Measurements from ENCODE around the gene KLHL30. TPM values are rescaled to one million over a fixed set of nuclear protein-coding genes. Genes with fewer than 3 reads are reported as not detected.

Gene KLHL30, protein sequence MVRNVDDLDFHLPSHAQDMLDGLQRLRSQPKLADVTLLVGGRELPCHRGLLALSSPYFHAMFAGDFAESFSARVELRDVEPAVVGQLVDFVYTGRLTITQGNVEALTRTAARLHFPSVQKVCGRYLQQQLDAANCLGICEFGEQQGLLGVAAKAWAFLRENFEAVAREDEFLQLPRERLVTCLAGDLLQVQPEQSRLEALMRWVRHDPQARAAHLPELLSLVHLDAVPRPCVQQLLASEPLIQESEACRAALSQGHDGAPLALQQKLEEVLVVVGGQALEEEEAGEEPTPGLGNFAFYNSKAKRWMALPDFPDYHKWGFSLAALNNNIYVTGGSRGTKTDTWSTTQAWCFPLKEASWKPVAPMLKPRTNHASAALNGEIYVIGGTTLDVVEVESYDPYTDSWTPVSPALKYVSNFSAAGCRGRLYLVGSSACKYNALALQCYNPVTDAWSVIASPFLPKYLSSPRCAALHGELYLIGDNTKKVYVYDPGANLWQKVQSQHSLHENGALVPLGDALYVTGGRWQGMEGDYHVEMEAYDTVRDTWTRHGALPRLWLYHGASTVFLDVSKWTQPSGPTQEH
- total RNA-seq (not detected), polyA plus RNA-seq (not detected)

- Mint-ChIP-seq H3K9me3 (peaks cover 0 to 1% (median 0%) of the 10 kb centered on the region in 8 donors), H3K27ac (no peak within 1 kb of the TSS), H3K36me3 (no peaks in the 10 kb centered on the region), H3K27me3 (no peaks in the 10 kb centered on the region), H3K4me3 (no peak within 1 kb of the TSS), H3K4me1 (peaks cover 4 to 8% (median 6%) of the 10 kb centered on the region in 4 donors)
- H3K4me1 ChIP-seq (ENCODE audit: insufficient read depth, low read length): no peaks in the 10 kb centered on the region
- H3K36me3 ChIP-seq (ENCODE audit: insufficient read depth, low read length): no peaks in the 10 kb centered on the region
- no peaks in the 10 kb centered on the region for H3K9me3 ChIP-seq (ENCODE audit: control insufficient read depth in 1 of 2, low read length in 2 of 2)
- CTCF ChIA-PET (ENCODE audit: partially characterized antibody): interaction anchor here (0.5 to 1.1 kb wide), 5 partner anchors 26 to 216 kb away, joined by 3 to 4 read pairs (median 3); no protein-coding TSS in a partner anchor
- no peak within 1 kb of the TSS for H3K4me3 ChIP-seq (ENCODE audit: low read length in 2 of 2)
- peak in 1 of 5 donors; percentile 16 for DNase-seq
- intact Hi-C loops (cut with micrococcal nuclease): no loop called here
- no peaks in the 10 kb centered on the region for H3K27me3 ChIP-seq (ENCODE audit: insufficient read depth, low read length)
- POLR2A ChIA-PET (ENCODE audit: partially characterized antibody): no interaction called here
- H3K27ac ChIP-seq (ENCODE audit: low read depth, low read length): no peak within 1 kb of the TSS
Observed at GRCh38 chr2:238138331-238139195, at the start of gene KLHL30. TSS of gene KLHL30 (plus strand) at chr2:238138668. CDS start at chr2:238140755, 2,087 bp downstream.

DNA sequence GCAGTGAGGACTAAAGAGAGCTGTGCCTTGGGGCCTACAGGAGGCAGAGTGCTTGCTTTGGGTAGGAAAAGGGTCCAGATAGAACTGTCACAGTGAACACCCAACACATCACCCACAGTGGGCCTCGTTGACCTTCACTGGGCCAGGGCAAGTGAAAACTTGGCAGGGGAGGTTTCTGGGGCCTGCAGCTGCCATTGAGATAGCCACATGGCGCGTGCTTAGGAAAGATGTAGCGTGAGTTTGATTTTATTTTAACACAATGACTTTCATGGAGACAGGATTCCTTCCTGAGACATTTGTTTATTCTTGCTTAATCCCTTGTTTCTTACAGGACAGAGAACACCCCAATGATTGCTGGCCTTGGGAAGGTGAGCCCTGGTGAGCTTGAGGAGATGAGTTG, 47.6 kb upstream of the KLHL30 start:
- Mint-ChIP-seq H3K27me3 (no peaks in the 10 kb centered on the region), H3K27ac (peak overlapping the region in 1 of 7 donors; percentile 42), H3K4me1 (peaks cover 5 to 7% (median 7%) of the 10 kb centered on the region in 4 donors), H3K9me3 (no peaks in the 10 kb centered on the region), H3K36me3 (peaks cover 13 to 21% of the 10 kb centered on the region in 2 donors), H3K4me3 (no peak overlapping the region)
- Histone ChIP-seq H3K27me3 (ENCODE audit: insufficient read depth, low read length) (no peaks in the 10 kb centered on the region), H3K4me3 (ENCODE audit: low read length in 2 of 2) (no peak overlapping the region), H3K36me3 (ENCODE audit: insufficient read depth, low read length) (no peaks in the 10 kb centered on the region), H3K27ac (ENCODE audit: low read depth, low read length) (no peak overlapping the region), H3K4me1 (ENCODE audit: insufficient read depth, low read length) (no peaks in the 10 kb centered on the region), H3K9me3 (ENCODE audit: control insufficient read depth in 1 of 2, low read length in 2 of 2) (no peaks in the 10 kb centered on the region)
- intact Hi-C loops (cut with micrococcal nuclease): no loop called here
- DNase-seq: no peak
- POLR2A ChIA-PET (ENCODE audit: partially characterized antibody): no interaction called here
- CTCF ChIA-PET (ENCODE audit: partially characterized antibody): no interaction called here

- Histone ChIP-seq H3K4me3 (ENCODE audit: low read length in 2 of 2) (no peak overlapping the region), H3K4me1 (ENCODE audit: insufficient read depth, low read length) (no peaks in the 10 kb centered on the region), H3K27me3 (ENCODE audit: insufficient read depth, low read length) (no peaks in the 10 kb centered on the region), H3K27ac (ENCODE audit: low read depth, low read length) (no peak overlapping the region), H3K36me3 (ENCODE audit: insufficient read depth, low read length) (no peaks in the 10 kb centered on the region), H3K9me3 (ENCODE audit: control insufficient read depth in 1 of 2, low read length in 2 of 2) (no peaks in the 10 kb centered on the region)
- intact Hi-C loops (cut with micrococcal nuclease): no loop called here
- H3K9me3 Mint-ChIP-seq: no peaks in the 10 kb centered on the region
- H3K4me1 Mint-ChIP-seq: peaks cover 4 to 7% (median 6%) of the 10 kb centered on the region in 4 donors
- DNase-seq: no peak
- no peak overlapping the region for H3K4me3 Mint-ChIP-seq
- no peaks in the 10 kb centered on the region for H3K27me3 Mint-ChIP-seq
- peaks cover 10 to 20% of the 10 kb centered on the region in 2 donors for H3K36me3 Mint-ChIP-seq
- H3K27ac Mint-ChIP-seq: peak overlapping the region in 2 of 7 donors; percentile 39 to 42
- ChIA-PET POLR2A (ENCODE audit: partially characterized antibody) (no interaction called here), CTCF (ENCODE audit: partially characterized antibody) (no interaction called here)
Observed at GRCh38 chr2:238091436-238092060, 46.9 kb upstream of the KLHL30 start.

GRCh38 chr2:238092486-238093035, 45.9 kb upstream of the KLHL30 start:
- no peak overlapping the region for H3K4me3 ChIP-seq (ENCODE audit: low read length in 2 of 2)
- DNase-seq: no peak
- H3K4me1 ChIP-seq (ENCODE audit: insufficient read depth, low read length): no peaks in the 10 kb centered on the region
- intact Hi-C loops (cut with micrococcal nuclease): no loop called here
- H3K27me3 ChIP-seq (ENCODE audit: insufficient read depth, low read length): no peaks in the 10 kb centered on the region
- H3K27me3 Mint-ChIP-seq: no peaks in the 10 kb centered on the region
- no peaks in the 10 kb centered on the region for H3K9me3 Mint-ChIP-seq
- no peak overlapping the region for H3K27ac ChIP-seq (ENCODE audit: low read depth, low read length)
- no peaks in the 10 kb centered on the region for H3K36me3 ChIP-seq (ENCODE audit: insufficient read depth, low read length)
- H3K4me1 Mint-ChIP-seq: peaks cover 0 to 2% (median 0%) of the 10 kb centered on the region in 4 donors
- ChIA-PET CTCF (ENCODE audit: partially characterized antibody) (no interaction called here), POLR2A (ENCODE audit: partially characterized antibody) (no interaction called here)
- no peaks in the 10 kb centered on the region for H3K9me3 ChIP-seq (ENCODE audit: control insufficient read depth in 1 of 2, low read length in 2 of 2)
- peak overlapping the region in 1 of 7 donors; percentile 3 for H3K27ac Mint-ChIP-seq
- H3K36me3 Mint-ChIP-seq: peaks cover 8 to 15% of the 10 kb centered on the region in 2 donors
- H3K4me3 Mint-ChIP-seq: no peak overlapping the region

DNA sequence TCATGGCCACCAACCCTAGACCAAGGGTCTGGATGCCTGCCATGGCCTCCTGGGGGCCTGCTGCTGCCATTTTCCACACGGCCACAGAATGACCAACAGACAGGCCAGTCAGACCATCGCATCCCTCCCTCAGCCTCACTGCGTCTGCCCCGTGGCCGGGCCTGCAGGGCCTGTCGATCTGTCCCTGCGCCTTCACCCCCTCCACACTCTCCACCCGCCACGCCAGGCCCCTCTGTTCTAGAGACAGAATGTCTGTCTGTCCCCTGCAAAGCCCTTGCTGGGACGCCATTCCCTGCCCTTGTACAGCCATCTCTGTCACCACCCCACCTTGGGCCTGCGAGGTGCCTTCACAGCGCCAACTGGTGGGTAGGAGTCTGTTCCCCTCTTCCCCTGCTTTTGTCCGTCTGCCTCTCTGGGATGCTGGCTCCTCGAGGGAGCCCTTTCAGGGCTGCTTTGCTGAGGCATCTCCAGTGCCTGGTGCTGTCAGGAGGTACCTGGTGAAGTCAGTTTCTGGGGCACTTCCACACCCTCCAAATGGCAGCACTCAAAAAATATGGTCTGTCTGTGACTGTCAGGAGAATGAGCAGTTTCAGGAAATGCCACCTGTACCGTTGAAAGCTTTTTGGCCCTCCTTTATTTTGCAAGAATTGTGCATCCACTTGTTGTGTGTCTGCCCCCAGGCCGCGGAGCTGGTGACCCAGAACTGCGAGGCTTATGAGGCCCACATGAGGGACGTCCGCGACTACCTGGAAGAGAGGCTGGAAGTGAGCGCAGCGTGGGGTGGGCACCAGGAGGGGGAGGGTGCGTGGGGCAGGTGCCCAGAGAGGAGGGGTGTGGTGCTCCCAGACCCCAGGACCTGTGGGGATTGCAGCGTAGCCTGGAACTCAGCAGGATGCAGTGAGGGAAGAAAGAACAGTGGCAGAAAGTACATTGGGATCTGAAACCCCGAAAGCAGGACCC, 45.0 kb upstream of the KLHL30 start:
- Histone ChIP-seq H3K36me3 (ENCODE audit: insufficient read depth, low read length) (no peaks in the 10 kb centered on the region), H3K27me3 (ENCODE audit: insufficient read depth, low read length) (no peaks in the 10 kb centered on the region), H3K27ac (ENCODE audit: low read depth, low read length) (no peak overlapping the region), H3K4me1 (ENCODE audit: insufficient read depth, low read length) (no peaks in the 10 kb centered on the region), H3K9me3 (ENCODE audit: control insufficient read depth in 1 of 2, low read length in 2 of 2) (no peaks in the 10 kb centered on the region), H3K4me3 (ENCODE audit: low read length in 2 of 2) (no peak overlapping the region)
- Mint-ChIP-seq H3K9me3 (no peaks in the 10 kb centered on the region), H3K4me1 (peaks cover 0 to 2% (median 0%) of the 10 kb centered on the region in 4 donors), H3K4me3 (peak overlapping the region in 1 of 8 donors; percentile 56), H3K27me3 (no peaks in the 10 kb centered on the region), H3K36me3 (peaks cover 5 to 15% of the 10 kb centered on the region in 2 donors), H3K27ac (no peak overlapping the region)
- no peak for DNase-seq
- intact Hi-C loops (cut with micrococcal nuclease): no loop called here
- ChIA-PET CTCF (ENCODE audit: partially characterized antibody) (no interaction called here), POLR2A (ENCODE audit: partially characterized antibody) (no interaction called here)

- Mint-ChIP-seq H3K4me3 (no peak overlapping the region), H3K27ac (no peak overlapping the region), H3K27me3 (no peaks in the 10 kb centered on the region), H3K9me3 (no peaks in the 10 kb centered on the region), H3K4me1 (peaks cover 0 to 2% (median 0%) of the 10 kb centered on the region in 4 donors), H3K36me3 (peaks cover 5 to 12% of the 10 kb centered on the region in 2 donors)
- Histone ChIP-seq H3K27me3 (ENCODE audit: insufficient read depth, low read length) (no peaks in the 10 kb centered on the region), H3K4me3 (ENCODE audit: low read length in 2 of 2) (no peak overlapping the region), H3K9me3 (ENCODE audit: control insufficient read depth in 1 of 2, low read length in 2 of 2) (no peaks in the 10 kb centered on the region), H3K4me1 (ENCODE audit: insufficient read depth, low read length) (no peaks in the 10 kb centered on the region), H3K36me3 (ENCODE audit: insufficient read depth, low read length) (no peaks in the 10 kb centered on the region), H3K27ac (ENCODE audit: low read depth, low read length) (no peak overlapping the region)
- DNase-seq: no peak
- intact Hi-C loops (cut with micrococcal nuclease): no loop called here
- ChIA-PET POLR2A (ENCODE audit: partially characterized antibody) (no interaction called here), CTCF (ENCODE audit: partially characterized antibody) (no interaction called here)
Observed at GRCh38 chr2:238094438-238095022, 43.9 kb upstream of the KLHL30 start.
